K562 (cell line): ENCODE data around the gene TIFAB. TPM values are rescaled to one million over a fixed set of nuclear protein-coding genes. Genes with fewer than 3 reads are reported as not detected.

Experiments
- ATAC-seq: fragments of 200-7000 bp; cut with Tn5 transposase; 3 replicates; pipeline ENCODE4 v1.9.1; 2020; ENCODE audit warnings: moderate library complexity
- BruUV-seq: library from RNA; stranded (reverse); fragments of 400-500 nt; replicated peaks from 2 replicates; lab custom pipeline; 2021; lab: Mats Ljungman, UMichigan
- CTCF ChIA-PET: fragments of 300-600 bp; formaldehyde crosslinking; extraction: SDS; loops from one replicate; lab custom pipeline; 2021; ENCODE audit warnings: low intra/inter-chr PET ratio; lab: Yijun Ruan, JAX
- POLR2A ChIA-PET: fragments of 300-600, 350-650 bp; sonication (Branson Sonifier 250); formaldehyde crosslinking; extraction: SDS; loops from one replicate; lab custom pipeline; 2021; ENCODE audit warnings: antibody characterized with exemption, inconsistent platforms; lab: Yijun Ruan, JAX
- DNase-seq, 4 experiments: peaks; one replicate each; pipeline versions ENCODE4 v3.0.0 to v3.0.0-alpha.2; 2011 to 2018; ENCODE audit warnings: low spot score in 3 of 4, mixed read lengths in 3 of 4; ENCODE audit errors: extremely low read depth in 1 of 4
- FAIRE-seq: peaks from 2 replicates; lab custom pipeline; 2011; peaks lifted over from hg19 to GRCh38; lab: Jason Lieb, UNC
- H2AFZ ChIP-seq: 2 replicates; pipeline ENCODE4 v1.6.0; 2011; ENCODE audit warnings: low read depth, low read length, control low read depth, inconsistent platforms
- H3K27ac ChIP-seq: fragments of 200-600 bp; 3 replicates; pipeline ENCODE4 v1.8.0; 2011; ENCODE audit warnings: low read depth, mild to moderate bottlenecking, control low read depth, inconsistent platforms, low read length, moderate library complexity, mixed read lengths; ENCODE audit errors: extremely low read depth
- H3K27me3 ChIP-seq, 2 experiments: fragments of 300-600 bp in 1 of 2; 2 replicates in 1 of 2; 3 replicates in 1 of 2; pipeline versions ENCODE4 v1.6.0 to v1.8.0; 2011; ENCODE audit warnings: inconsistent platforms in 2 of 2, low read length in 2 of 2, mild to moderate bottlenecking in 1 of 2, mixed read lengths in 1 of 2, moderate library complexity in 1 of 2; ENCODE audit not compliant: control insufficient read depth in 2 of 2, insufficient read depth in 2 of 2
- H3K36me3 ChIP-seq: fragments of 300-600 bp; 3 replicates; pipeline ENCODE4 v1.8.0; 2011; ENCODE audit warnings: mild to moderate bottlenecking, low read length, inconsistent platforms; ENCODE audit not compliant: control insufficient read depth, insufficient read depth
- H3K4me1 ChIP-seq, 2 experiments: fragments of 200-600 bp in 1 of 2; replicated peaks in 1 of 2; 2 replicates in 1 of 2; 3 replicates in 1 of 2; pipeline versions ENCODE4 v1.5.1 to v1.8.0; 2011; ENCODE audit warnings: inconsistent platforms in 2 of 2, low read length in 2 of 2, mild to moderate bottlenecking in 1 of 2, mixed read lengths in 1 of 2, moderate library complexity in 1 of 2; ENCODE audit not compliant: control insufficient read depth in 2 of 2, insufficient read depth in 2 of 2
- H3K4me2 ChIP-seq: 2 replicates; pipeline ENCODE4 v1.6.1; 2011; ENCODE audit warnings: low read length, control low read depth, inconsistent platforms, mixed read lengths; ENCODE audit not compliant: insufficient read depth
- H3K4me3 ChIP-seq: fragments of 200-600 bp; sonication (generic), shearing (Covaris generic); 2 replicates; pipeline ENCODE4 v1.5.1; 2016; ENCODE audit warnings: control low read depth, inconsistent platforms
- H3K79me2 ChIP-seq: fragments of 200-600 bp; 3 replicates; pipeline ENCODE4 v1.8.0; 2011; ENCODE audit warnings: low read length, inconsistent platforms; ENCODE audit not compliant: control insufficient read depth, insufficient read depth
- H3K9ac ChIP-seq, 2 experiments: 2 replicates each; pipeline versions ENCODE4 v1.6.0 to v1.6.1; 2011; ENCODE audit warnings: low read depth in 2 of 2, low read length in 2 of 2, control low read depth in 1 of 2, inconsistent platforms in 1 of 2, mild to moderate bottlenecking in 1 of 2, mixed read lengths in 1 of 2; ENCODE audit not compliant: insufficient read depth in 1 of 2
- H3K9me1 ChIP-seq: one replicate; pipeline ENCODE4 v1.6.0; 2011; ENCODE audit warnings: inconsistent platforms, mild to moderate bottlenecking, low read length, moderate library complexity; ENCODE audit not compliant: control insufficient read depth, insufficient read depth
- H3K9me3 ChIP-seq: replicated peaks from 2 replicates; pipeline ENCODE4 v1.5.1; 2011; ENCODE audit warnings: low read depth, low read length, inconsistent platforms; ENCODE audit not compliant: control insufficient read depth, insufficient read depth
- H4K20me1 ChIP-seq: replicated peaks from 2 replicates; pipeline ENCODE4 v1.6.1; 2011; ENCODE audit warnings: low read length, inconsistent platforms, mixed read lengths; ENCODE audit not compliant: control insufficient read depth, insufficient read depth
- ATF6 ChIP-seq: sonication (generic); formaldehyde crosslinking; IDR thresholded peaks from 2 replicates; pipeline ENCODE4 v1.4.0; 2020; ENCODE audit warnings: mild to moderate bottlenecking, missing genetic modification reagents
- BRD9 ChIP-seq: fragments of 450-650 bp; IDR thresholded peaks from 2 replicates; pipeline ENCODE4 v1.6.1; 2018; ENCODE audit warnings: low read depth; ENCODE audit not compliant: partially characterized antibody
- E2F8 ChIP-seq: fragments of 450-650 bp; IDR thresholded peaks from 2 replicates; pipeline ENCODE4 v1.7.1; 2018; ENCODE audit warnings: mild to moderate bottlenecking, low read depth; ENCODE audit not compliant: partially characterized antibody
- MAFK ChIP-seq: IDR thresholded peaks from 2 replicates; pipeline ENCODE4 v1.6.1; 2011; ENCODE audit warnings: low read length, improper control_type of control experiment
- MBD2 ChIP-seq: sonication (generic); IDR thresholded peaks from 2 replicates; pipeline ENCODE4 v1.6.1; 2016; ENCODE audit warnings: low read depth, borderline replicate concordance
- MTA2 ChIP-seq: fragments of 450-650 bp; IDR thresholded peaks from 2 replicates; pipeline ENCODE4 v1.6.1; 2016; ENCODE audit warnings: low read depth
- NR2C2 ChIP-seq, 2 experiments: fragments of 200-800 bp in 1 of 2; sonication (Bioruptor generic) in 1 of 2; sonication (generic) in 1 of 2; formaldehyde crosslinking in 1 of 2; IDR thresholded peaks; 2 replicates each; pipeline versions ENCODE4 v1.6.1 to v1.8.0; 2016 to 2022; ENCODE audit warnings: mild to moderate bottlenecking in 1 of 2, missing compliant biosample characterization in 1 of 2, missing genetic modification characterization in 1 of 2, missing genetic modification reagents in 1 of 2
- NRF1 ChIP-seq, 2 experiments: fragments of 450-650 bp; IDR thresholded peaks in 1 of 2; conservative IDR thresholded peaks in 1 of 2; 2 replicates each; pipeline ENCODE4 v1.6.1; 2014; ENCODE audit warnings: mild to moderate bottlenecking in 2 of 2
- RBM39 ChIP-seq: fragments of 200-400 bp; formaldehyde crosslinking; optimal IDR thresholded peaks from 2 replicates; pipeline ENCODE3; 2018; ENCODE audit warnings: low read depth, low read length
- TEAD1 ChIP-seq, 2 experiments: fragments of 450-650 bp in 1 of 2; sonication (generic) in 1 of 2; formaldehyde crosslinking; IDR thresholded peaks; 2 replicates each; pipeline versions ENCODE4 v1.4.0 to v1.8.0; 2020 to 2022; ENCODE audit warnings: mild to moderate bottlenecking in 2 of 2, missing genetic modification reagents in 1 of 2
- ZHX1 ChIP-seq: fragments of 150-350 bp; conservative IDR thresholded peaks from 2 replicates; pipeline ENCODE4 v1.6.1; 2014; ENCODE audit warnings: low read length
- ZNF184 ChIP-seq: sonication (generic); formaldehyde crosslinking; IDR thresholded peaks from 2 replicates; pipeline ENCODE4 v1.5.0; 2020; ENCODE audit warnings: missing genetic modification reagents
- ZNF668 ChIP-seq: fragments of 250-450 bp; sonication (Bioruptor Pico); IDR thresholded peaks from 2 replicates; pipeline ENCODE4 v1.8.0; 2022; ENCODE audit warnings: mild to moderate bottlenecking, inconsistent platforms
- ZNF699 ChIP-seq: fragments of 250-450 bp; sonication (Bioruptor Pico); IDR thresholded peaks from 2 replicates; pipeline ENCODE4 v1.8.0; 2021; ENCODE audit warnings: mild to moderate bottlenecking, moderate library complexity; ENCODE audit not compliant: insufficient replicate concordance
- WGBS: fragments of 100-300 bp; shearing (Covaris generic); methylation state at CpG from one replicate; pipeline ENCODE4 v1.1.6; 2016; ENCODE audit warnings: low coverage, mixed read lengths; ENCODE audit not compliant: insufficient coverage; ENCODE audit errors: missing lambda C conversion rate; 5-methylcytosine and 5-hydroxymethylcytosine counted together
- in situ Hi-C: fragments of 300-500 bp; cut with MboI; formaldehyde crosslinking; loops from 4 replicates; pipeline ENCODE4 v1.15.0; 2018; ENCODE audit warnings: inconsistent platforms, mixed read lengths
- intact Hi-C: fragments of 100-400 bp; cut with micrococcal nuclease; formaldehyde crosslinking; loops from 2 replicates; pipeline ENCODE4 v1.14.2; 2022
- polyA plus RNA-seq, 8 experiments: library from polyadenylated mRNA; depleted of rRNA in 4 of 8; stranded (reverse) in 5 of 8; unstranded in 3 of 8; fragments of >200 nt; fragmentation: Nextera tagmentation in 2 of 8; fragmentation: Illumina TruSeq in 1 of 8; extraction: Ambion mirVana in 2 of 8; extraction: Trizol in 1 of 8; gene quantifications; 2 replicates each; pipeline versions ENCODE4 v1.2.1 to v1.2.3, GENCODE V29; 2011 to 2014; ENCODE audit warnings: inconsistent platforms in 1 of 8, missing spikeins in 1 of 8
- total RNA-seq, 7 experiments: library from RNA; depleted of rRNA in 6 of 7; stranded (reverse); fragments of >200 nt in 6 of 7; fragmentation: Illumina TruSeq in 2 of 7; extraction: Trizol in 2 of 7; gene quantifications; 2 replicates each; pipeline versions ENCODE4 v1.2.1 to v1.2.3, GENCODE V29; 2011 to 2021; ENCODE audit warnings: low replicate concordance in 1 of 7

The TIFAB gene
- total and polyA plus RNA-seq, 9 of the 15 experiments (the other 6 are each of a cell fraction or from before 2014, with no cell fraction given) = not detected

GRCh38 chr5:135457424-135458071 lies 5.4 kb upstream of the TIFAB start:
- Histone ChIP-seq H3K9ac (peak overlapping the region in 1 of 2 experiments; percentile 70; a peak in 1 of 4 replicates), H3K4me1 (peaks cover 26 to 47% of the 10 kb centered on the region in 2 experiments), H3K9me1 (no peaks in the 10 kb centered on the region), H4K20me1 (no peaks in the 10 kb centered on the region), H3K9me3 (no peaks in the 10 kb centered on the region), H3K36me3 (no peaks in the 10 kb centered on the region), H3K4me2 (peak overlapping the region; percentile 79), H3K79me2 (peaks cover 4% of the 10 kb centered on the region; the same call in 1 of the 3 replicates), H3K27me3 (no peaks in the 10 kb centered on the region; a peak in 1 of 5 replicates), H3K4me3 (no peak overlapping the region), H2AFZ (peak overlapping the region; percentile 85), H3K27ac (peak overlapping the region; percentile 51; the same call in 2 of the 3 replicates)
- BruUV-seq = no TSS peak
- ATAC-seq (peak; percentile 90), DNase-seq (peak; percentile 82 to 93 (median 86)), FAIRE-seq (peak; percentile 97)
- WGBS = 25% methylated on average over 9 of the region's 9 CpGs
- ChIA-PET CTCF (interaction anchor here (0.8 to 2.0 kb wide), 3 partner anchors 94 to 125 kb away, joined by 3 to 9 read pairs (median 3); no protein-coding TSS in a partner anchor), POLR2A (interaction anchor here (0.6 to 1.5 kb wide), 4 partner anchors 9 to 424 kb away, joined by 3 to 5 read pairs (median 3); no protein-coding TSS in a partner anchor)
- in situ Hi-C loops (no loop called here), intact Hi-C loops (loop anchor here (1.0 kb wide), 1 partner anchor 20 kb away; no protein-coding TSS in a partner anchor)
- TF ChIP-seq ZNF699 (CRISPR knock-in tag) = no peak
- no peak for TF ChIP-seq NR2C2 (CRISPR knock-in tag; IDR thresholded peaks at IDR 0.05)
- no peak for TF ChIP-seq NR2C2 (tag; IDR thresholded peaks at IDR 0.05)
- no peak for TF ChIP-seq RBM39
- TF ChIP-seq MAFK = no peak
- TF ChIP-seq ZNF184 (CRISPR knock-in tag) = no peak
- TF ChIP-seq ZNF668 (CRISPR knock-in tag) = no peak
- no peak for TF ChIP-seq E2F8
- TF ChIP-seq MTA2 = no peak
- no peak for TF ChIP-seq ZHX1
- no peak for TF ChIP-seq ATF6 (CRISPR knock-in tag)
- TF ChIP-seq BRD9 = peak; percentile 23
- TF ChIP-seq NRF1 (conservative IDR thresholded peaks at IDR 0.05 in 1 of 2, IDR thresholded peaks at IDR 0.05 in 1 of 2) = peak; percentile 54 to 59; a peak in 3 of 4 replicates
- TF ChIP-seq MBD2 = no peak
- TF ChIP-seq TEAD1 (CRISPR knock-in tag; IDR thresholded peaks at IDR 0.05) = no peak
